Spleen (tissue), 13 donors: ENCODE measurements around the gene MAMSTR. TPM values are rescaled to one million over a fixed set of nuclear protein-coding genes. Genes with fewer than 3 reads are reported as not detected.
"Not testable (repeated sequence)": the region's sequence is repeated elsewhere in the genome, so short reads cannot be mapped to it uniquely, and the experiment has no call there.

Experiments
- DNase-seq: peaks from one replicate; pipeline ENCODE4 v3.0.0-alpha.2; 2020
- H3K27ac ChIP-seq, 8 donors: fragments of 200-600 bp; sonication (generic) in 7 of 8; 1 replicate in 4 of 8; 2 replicates in 4 of 8; pipeline versions ENCODE4 v1.5.0 to v1.8.0; 2016 to 2021; ENCODE audit warnings: inconsistent platforms in 4 of 8, mild to moderate bottlenecking in 4 of 8, moderate library complexity in 1 of 8
- H3K27me3 ChIP-seq, 7 donors: fragments of 200-600 bp; sonication (generic) in 6 of 7; replicated peaks in 1 of 7; 1 replicate in 4 of 7; 2 replicates in 3 of 7; pipeline versions ENCODE4 v1.5.0 to v1.8.0; 2016 to 2021; ENCODE audit warnings: inconsistent platforms in 3 of 7, mild to moderate bottlenecking in 1 of 7
- H3K36me3 ChIP-seq, 6 donors: fragments of 200-600 bp; sonication (generic) in 5 of 6; 1 replicate in 4 of 6; 2 replicates in 2 of 6; pipeline versions ENCODE4 v1.5.0 to v1.8.0; 2016 to 2021; ENCODE audit warnings: inconsistent platforms in 2 of 6
- H3K4me1 ChIP-seq, 6 donors: fragments of 200-600 bp; sonication (generic) in 5 of 6; 1 replicate in 3 of 6; 2 replicates in 3 of 6; pipeline versions ENCODE4 v1.5.0 to v1.8.0; 2016 to 2021; ENCODE audit warnings: inconsistent platforms in 3 of 6
- H3K4me3 ChIP-seq, 8 donors: fragments of 200-600 bp; sonication (generic) in 7 of 8; 1 replicate in 4 of 8; 2 replicates in 4 of 8; pipeline versions ENCODE4 v1.5.0 to v1.8.0; 2016 to 2021; ENCODE audit warnings: inconsistent platforms in 4 of 8, mild to moderate bottlenecking in 4 of 8, moderate library complexity in 2 of 8
- H3K9me3 ChIP-seq, 8 donors: fragments of 200-600 bp; sonication (generic) in 7 of 8; 1 replicate in 4 of 8; 2 replicates in 4 of 8; pipeline versions ENCODE4 v1.5.0 to v1.8.0; 2016 to 2021; ENCODE audit warnings: inconsistent platforms in 4 of 8
- CTCF ChIP-seq, 11 experiments: fragments of 200-600 bp in 7 of 11; fragments of 450-650 bp in 4 of 11; sonication (generic) in 4 of 11; IDR thresholded peaks in 8 of 11; conservative IDR thresholded peaks in 3 of 11; 1 replicate in 7 of 11; 2 replicates in 4 of 11; pipeline versions ENCODE4 v1.4.0 to v1.8.0; 2016 to 2021; ENCODE audit warnings: antibody characterized with exemption in 11 of 11, inconsistent platforms in 4 of 11, mild to moderate bottlenecking in 1 of 11
- POLR2A ChIP-seq, 3 donors: fragments of 450-650 bp; IDR thresholded peaks; one replicate each; pipeline ENCODE4 v1.5.1; 2017; ENCODE audit warnings: antibody characterized with exemption in 3 of 3, mild to moderate bottlenecking in 1 of 3
- POLR2AphosphoS5 ChIP-seq, 3 donors: sonication (generic); formaldehyde crosslinking; IDR thresholded peaks; one replicate each; pipeline ENCODE4 v1.5.1; 2017; ENCODE audit warnings: antibody characterized with exemption in 3 of 3
- WGBS, 5 donors: extraction: QIAGEN DNeasy Blood & Tissue Kit in 3 of 5; methylation state at CpG; one replicate each; pipeline versions ENCODE4 v1.1.5 to v1.1.7; 2013 to 2018; 5-methylcytosine and 5-hydroxymethylcytosine counted together
- intact Hi-C: fragments of 100-400 bp; cut with DNase I; formaldehyde crosslinking; loops from one replicate; pipeline ENCODE4 v1.15.0; 2023; ENCODE audit warnings: low total_unique reads
- long read RNA-seq, 2 donors: transcript quantifications; one replicate each; lab custom pipeline, GENCODE V29; 2026
- polyA plus RNA-seq, 3 donors: library from polyadenylated mRNA; stranded (reverse); fragments of 200-250 nt; gene quantifications; one replicate each; pipeline ENCODE4 v1.2.1, GENCODE V29; 2013
- total RNA-seq, 7 donors: library from RNA; depleted of rRNA in 3 of 7; stranded (reverse); fragments of >200 nt in 3 of 7; fragmentation: NEBNext Ultra II Directional in 4 of 7; extraction: Animal tissue kit (Norgen Biotek cat#: 25700) in 4 of 7; gene quantifications; one replicate each; pipeline versions ENCODE4 v1.1.0 to v1.2.1, GENCODE V29; 2016 to 2021
- donor health status: healthy with polysubstance abuse.
- donor health status: DM: no; HTN: no; CAD: no; lungs with moderate emphysema.
- donor health status: DM: no; HTN: no; CAD: no.
- donor health status: Bipolar disorder and iron deficiency.
- donor health status: healthy.
- donor health status: DM: no; HTN: no; CAD: no.
- donor health status: DM: yes; HTN: yes; CAD: no.

Gene MAMSTR, protein sequence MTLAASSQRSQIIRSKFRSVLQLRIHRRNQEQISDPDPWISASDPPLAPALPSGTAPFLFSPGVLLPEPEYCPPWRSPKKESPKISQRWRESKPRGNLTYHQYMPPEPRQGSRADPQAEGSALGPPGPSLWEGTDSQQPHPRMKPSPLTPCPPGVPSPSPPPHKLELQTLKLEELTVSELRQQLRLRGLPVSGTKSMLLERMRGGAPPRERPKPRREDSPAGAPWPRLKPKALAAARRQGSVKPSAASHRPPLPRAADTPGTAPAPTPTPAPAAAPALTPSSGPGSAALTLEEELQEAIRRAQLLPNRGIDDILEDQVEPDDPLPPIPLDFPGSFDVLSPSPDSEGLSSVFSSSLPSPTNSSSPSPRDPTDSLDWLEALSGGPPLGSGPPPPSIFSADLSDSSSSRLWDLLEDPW
- 10 to 100 TPM in 1 of 7 donors, 1 to 10 TPM in 6; 3.1 to 10.3 (median 4.0) TPM for total RNA-seq
- polyA plus RNA-seq = 10 to 100 TPM in 1 of 3 donors, 1 to 10 TPM in 1, under 1 TPM in 1; 0.93 to 10.7 (median 3.6) TPM
- long read RNA-seq, donor 1 = 0 reads
- long read RNA-seq, donor 2 = 0 reads

GRCh38 chr19:48719263-48720171 is at the start of gene MAMSTR:
Gene MAMSTR (minus strand): TSS chr19:48719725. CDS start chr19:48719031, 694 bp downstream.
- peak within 1 kb of the TSS in 6 of 8 donors; percentile 33 to 75 (median 44) for H3K4me3 ChIP-seq
- no peaks in the 10 kb centered on the region for H3K27me3 ChIP-seq
- peaks cover 11 to 83% (median 54%) of the 10 kb centered on the region in 6 donors for H3K4me1 ChIP-seq
- intact Hi-C loops = no loop called here
- H3K27ac ChIP-seq = peak within 1 kb of the TSS; percentile 83 to 92 (median 86)
- DNase-seq = peak; percentile 87
- 67 to 89% (median 74%) methylated on average over 31 to 33 of the region's 33 CpGs for WGBS, 5 donors
- H3K36me3 ChIP-seq = peaks cover 0 to 35% (median 0%) of the 10 kb centered on the region in 6 donors
- peaks cover 0 to under 1% (median 0%) of the 10 kb centered on the region in 8 donors for H3K9me3 ChIP-seq
- TF ChIP-seq POLR2A (IDR thresholded peaks at IDR 0.05) (no peak), POLR2AphosphoS5 (IDR thresholded peaks at IDR 0.05) (peak; percentile 44 to 77 (median 61)), CTCF (IDR thresholded peaks at IDR 0.05 in 8 of 11, conservative IDR thresholded peaks at IDR 0.05 in 3 of 11) (no peak)

- H3K4me3 ChIP-seq = no peak overlapping the region
- H3K27ac ChIP-seq = no peak overlapping the region
- H3K9me3 ChIP-seq = no peaks in the 10 kb centered on the region
- WGBS, 5 donors = 62 to 83% (median 72%) methylated on average over 11 of the region's 11 CpGs
- no peaks in the 10 kb centered on the region for H3K36me3 ChIP-seq
- TF ChIP-seq CTCF (IDR thresholded peaks at IDR 0.05 in 8 of 11, conservative IDR thresholded peaks at IDR 0.05 in 3 of 11) = no peak
- peaks cover 0 to 7% (median 0%) of the 10 kb centered on the region in 6 donors for H3K4me1 ChIP-seq
- no peak for DNase-seq
- H3K27me3 ChIP-seq = peaks cover 0 to 32% (median 0%) of the 10 kb centered on the region in 7 donors
- intact Hi-C loops = no loop called here
Observed at GRCh38 chr19:48768994-48769713, 49.6 kb upstream of the MAMSTR start.

- WGBS, 5 donors = 53 to 58% (median 54%) methylated on average over 6 of the region's 6 CpGs
- H3K4me3 ChIP-seq, DNase-seq, H3K27ac ChIP-seq, H3K9me3 ChIP-seq, H3K4me1 ChIP-seq, intact Hi-C loops, H3K36me3 ChIP-seq: not testable (repeated sequence)
- H3K27me3 ChIP-seq = peaks cover 0 to 32% (median 0%) of the 10 kb centered on the region in 7 donors
Observed at GRCh38 chr19:48768171-48768753, 48.7 kb upstream of the MAMSTR start.

DNA sequence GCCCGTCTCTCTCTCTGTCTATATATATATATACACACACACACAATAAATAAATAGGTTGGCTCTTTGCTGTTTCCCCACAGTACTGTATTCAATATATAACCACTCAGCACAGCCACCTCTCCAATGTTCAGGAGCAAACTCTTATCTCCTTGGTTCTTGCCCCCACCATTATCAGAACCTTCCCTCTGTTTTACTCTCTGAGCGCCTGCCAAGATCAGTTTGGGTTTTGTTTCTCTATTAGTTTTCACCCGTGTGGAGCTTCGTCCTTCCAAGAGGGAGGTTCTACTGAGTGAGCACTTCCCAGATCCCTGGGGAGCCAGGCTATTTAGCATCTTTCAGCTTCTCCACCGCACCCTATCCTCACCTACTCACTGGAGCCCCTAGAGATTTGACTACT is 46.3 kb upstream of the MAMSTR start:
- H3K4me1 ChIP-seq, H3K9me3 ChIP-seq, DNase-seq, H3K4me3 ChIP-seq, H3K27ac ChIP-seq, intact Hi-C loops, H3K36me3 ChIP-seq: not testable (repeated sequence)
- peaks cover 0 to 29% (median 0%) of the 10 kb centered on the region in 7 donors for H3K27me3 ChIP-seq
- WGBS, 5 donors = 57 to 69% (median 64%) methylated on average over 4 to 5 of the region's 5 CpGs
